ENCODE results near the gene SLC41A1. TPM values are rescaled to one million over a fixed set of nuclear protein-coding genes. Genes with fewer than 3 reads are reported as not detected.
"Not testable (repeated sequence)": the region's sequence is repeated elsewhere in the genome, so short reads cannot be mapped to it uniquely, and the experiment has no call there.

SLC41A1 gene
- total RNA-seq = 10 to 100 TPM in 4 of 5 donors, 1 to 10 TPM in 1; 9.0 to 46.2 (median 24.4) TPM
- 10 to 100 TPM in 1 of 3 donors, 1 to 10 TPM in 2; 8.2 to 13.2 (median 9.0) TPM for polyA plus RNA-seq
- long read RNA-seq, donor 1 = 0 reads
- long read RNA-seq, donor 2, full-length matches to known transcripts = 2 of 2 reads
- long read RNA-seq, donor 2, partial matches to known transcripts = 0 of 2 reads
- long read RNA-seq, donor 2, other reads (novel, unspliced or antisense) = 0 of 2 reads
- long read RNA-seq, donor 3, full-length matches to known transcripts = 6 of 6 reads
- long read RNA-seq, donor 3, partial matches to known transcripts = 0 of 6 reads
- long read RNA-seq, donor 3, other reads (novel, unspliced or antisense) = 0 of 6 reads
- long read RNA-seq, donor 4 = 0 reads
- long read RNA-seq, donor 5, full-length matches to known transcripts = 7 of 7 reads
- long read RNA-seq, donor 5, partial matches to known transcripts = 0 of 7 reads
- long read RNA-seq, donor 5, other reads (novel, unspliced or antisense) = 0 of 7 reads
- long read RNA-seq, donor 6 = 0 reads
- long read RNA-seq, donor 7, full-length matches to known transcripts = 1 of 1 reads
- long read RNA-seq, donor 7, partial matches to known transcripts = 0 of 1 reads
- long read RNA-seq, donor 7, other reads (novel, unspliced or antisense) = 0 of 1 reads
- long read RNA-seq, donor 8, full-length matches to known transcripts = 4 of 4 reads
- long read RNA-seq, donor 8, partial matches to known transcripts = 0 of 4 reads
- long read RNA-seq, donor 8, other reads (novel, unspliced or antisense) = 0 of 4 reads
- long read RNA-seq, donor 9 = 0 reads
- long read RNA-seq, donor 10 = 0 reads

DNA sequence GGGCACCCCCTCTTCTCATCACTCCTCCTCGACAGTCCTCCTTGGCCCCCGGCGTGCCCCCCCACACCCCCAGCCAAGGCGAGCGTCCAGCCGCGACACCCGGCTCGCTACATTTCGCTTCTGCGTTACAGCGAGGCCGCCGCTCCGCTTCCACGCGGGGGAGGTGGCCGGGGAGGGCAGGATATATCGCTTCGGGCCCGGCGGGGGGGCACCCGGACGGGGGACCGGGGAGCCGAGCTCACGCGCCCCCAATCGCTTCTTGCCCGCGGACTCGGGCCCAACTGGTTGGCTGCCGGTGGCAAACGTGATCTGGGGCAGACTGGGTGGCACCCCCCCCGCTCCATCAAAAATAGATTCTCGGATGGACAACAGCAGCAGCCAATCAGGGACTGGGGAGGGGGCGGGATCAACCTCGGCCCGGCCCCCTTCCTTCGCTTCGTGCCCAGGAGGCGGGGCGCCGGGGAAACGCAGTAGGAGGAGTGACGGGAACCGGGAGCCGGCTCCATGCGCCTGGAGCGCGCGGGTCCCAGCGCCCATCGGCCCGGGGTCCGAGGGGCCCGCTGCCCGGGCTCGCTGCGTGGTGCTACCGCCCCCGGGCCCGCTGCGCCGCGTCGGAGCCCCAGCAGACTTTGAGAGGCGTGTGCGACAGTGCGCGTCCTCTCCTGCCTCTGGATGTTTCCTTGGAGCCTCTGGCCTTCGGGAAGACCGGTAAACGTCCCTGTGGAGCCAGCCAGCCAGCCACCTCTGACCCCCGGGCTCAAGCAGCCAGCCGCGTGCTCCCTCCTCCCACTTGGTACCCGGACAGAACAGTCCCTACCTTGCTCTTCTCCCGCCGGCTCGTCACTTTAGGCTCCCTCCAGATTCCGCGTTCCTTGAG, at the start of gene SLC41A1:
Gene SLC41A1 (minus strand): TSS at position 321 of the 877 bp plus-strand sequence. CDS start 2,757 bp downstream, outside the sequence.
- Histone ChIP-seq H3K4me1 (peaks cover 43 to 61% (median 50%) of the 10 kb centered on the region in 4 donors), H3K9me3 (no peaks in the 10 kb centered on the region), H3K27ac (peak within 1 kb of the TSS; percentile 93 to 94 (median 93)), H3K27me3 (no peaks in the 10 kb centered on the region), H3K4me3 (peak within 1 kb of the TSS; percentile 81 to 95 (median 86)), H3K36me3 (peaks cover 0 to 17% (median 16%) of the 10 kb centered on the region in 4 donors)
- intact Hi-C loops (cut with DNase I; ENCODE audit: low total_unique reads) = no loop called here
- 0 to 1% (median 1%) methylated on average over 15 to 83 of the region's 83 CpGs for WGBS, 5 donors
- peak; percentile 95 to 97 for DNase-seq
- peak in 2 of 4 donors; percentile 28 to 83 for TF ChIP-seq POLR2A (IDR thresholded peaks at IDR 0.05)
- peak; percentile 47 to 89 (median 86) for TF ChIP-seq POLR2AphosphoS5 (IDR thresholded peaks at IDR 0.05)
- no peak for TF ChIP-seq EP300 (IDR thresholded peaks at IDR 0.05)
- TF ChIP-seq, protein P1, sequence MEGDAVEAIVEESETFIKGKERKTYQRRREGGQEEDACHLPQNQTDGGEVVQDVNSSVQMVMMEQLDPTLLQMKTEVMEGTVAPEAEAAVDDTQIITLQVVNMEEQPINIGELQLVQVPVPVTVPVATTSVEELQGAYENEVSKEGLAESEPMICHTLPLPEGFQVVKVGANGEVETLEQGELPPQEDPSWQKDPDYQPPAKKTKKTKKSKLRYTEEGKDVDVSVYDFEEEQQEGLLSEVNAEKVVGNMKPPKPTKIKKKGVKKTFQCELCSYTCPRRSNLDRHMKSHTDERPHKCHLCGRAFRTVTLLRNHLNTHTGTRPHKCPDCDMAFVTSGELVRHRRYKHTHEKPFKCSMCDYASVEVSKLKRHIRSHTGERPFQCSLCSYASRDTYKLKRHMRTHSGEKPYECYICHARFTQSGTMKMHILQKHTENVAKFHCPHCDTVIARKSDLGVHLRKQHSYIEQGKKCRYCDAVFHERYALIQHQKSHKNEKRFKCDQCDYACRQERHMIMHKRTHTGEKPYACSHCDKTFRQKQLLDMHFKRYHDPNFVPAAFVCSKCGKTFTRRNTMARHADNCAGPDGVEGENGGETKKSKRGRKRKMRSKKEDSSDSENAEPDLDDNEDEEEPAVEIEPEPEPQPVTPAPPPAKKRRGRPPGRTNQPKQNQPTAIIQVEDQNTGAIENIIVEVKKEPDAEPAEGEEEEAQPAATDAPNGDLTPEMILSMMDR (IDR thresholded peaks at IDR 0.05) = no peak

DNA sequence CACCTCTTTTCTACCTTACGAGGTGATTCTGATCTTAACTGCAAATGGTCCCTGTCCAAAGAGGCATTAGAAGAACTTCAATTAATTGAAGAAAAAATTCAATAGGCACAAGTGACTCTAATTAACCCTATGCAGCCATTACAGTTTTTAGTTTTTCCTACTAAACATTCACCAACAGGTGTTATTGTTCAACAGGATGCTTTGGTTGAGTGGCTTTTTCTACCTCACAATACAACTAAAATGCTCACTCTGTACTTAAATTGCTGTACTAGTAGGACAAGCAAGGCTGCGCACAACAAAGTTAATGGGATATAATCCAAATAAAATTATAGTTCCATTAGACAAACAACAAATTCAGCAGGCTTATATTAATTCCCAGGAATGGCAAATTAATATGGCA, 48.5 kb upstream of the SLC41A1 start:
- DNase-seq = no peak
- TF ChIP-seq POLR2A (IDR thresholded peaks at IDR 0.05) = no peak
- TF ChIP-seq, protein P1 (IDR thresholded peaks at IDR 0.05) = no peak
- TF ChIP-seq POLR2AphosphoS5 (IDR thresholded peaks at IDR 0.05) = no peak
- TF ChIP-seq EP300 (IDR thresholded peaks at IDR 0.05) = no peak
- H3K27ac ChIP-seq = no peak overlapping the region
- H3K4me1 ChIP-seq = peaks cover 0 to 15% (median 4%) of the 10 kb centered on the region in 4 donors
- intact Hi-C loops (cut with DNase I; ENCODE audit: low total_unique reads) = no loop called here
- no peaks in the 10 kb centered on the region for H3K27me3 ChIP-seq
- peaks cover 0 to 9% (median 2%) of the 10 kb centered on the region in 4 donors for H3K9me3 ChIP-seq
- 94 to 100% (median 99%) methylated on average over 2 of the region's 2 CpGs for WGBS, 5 donors
- H3K36me3 ChIP-seq = no peaks in the 10 kb centered on the region
- no peak overlapping the region for H3K4me3 ChIP-seq

DNA sequence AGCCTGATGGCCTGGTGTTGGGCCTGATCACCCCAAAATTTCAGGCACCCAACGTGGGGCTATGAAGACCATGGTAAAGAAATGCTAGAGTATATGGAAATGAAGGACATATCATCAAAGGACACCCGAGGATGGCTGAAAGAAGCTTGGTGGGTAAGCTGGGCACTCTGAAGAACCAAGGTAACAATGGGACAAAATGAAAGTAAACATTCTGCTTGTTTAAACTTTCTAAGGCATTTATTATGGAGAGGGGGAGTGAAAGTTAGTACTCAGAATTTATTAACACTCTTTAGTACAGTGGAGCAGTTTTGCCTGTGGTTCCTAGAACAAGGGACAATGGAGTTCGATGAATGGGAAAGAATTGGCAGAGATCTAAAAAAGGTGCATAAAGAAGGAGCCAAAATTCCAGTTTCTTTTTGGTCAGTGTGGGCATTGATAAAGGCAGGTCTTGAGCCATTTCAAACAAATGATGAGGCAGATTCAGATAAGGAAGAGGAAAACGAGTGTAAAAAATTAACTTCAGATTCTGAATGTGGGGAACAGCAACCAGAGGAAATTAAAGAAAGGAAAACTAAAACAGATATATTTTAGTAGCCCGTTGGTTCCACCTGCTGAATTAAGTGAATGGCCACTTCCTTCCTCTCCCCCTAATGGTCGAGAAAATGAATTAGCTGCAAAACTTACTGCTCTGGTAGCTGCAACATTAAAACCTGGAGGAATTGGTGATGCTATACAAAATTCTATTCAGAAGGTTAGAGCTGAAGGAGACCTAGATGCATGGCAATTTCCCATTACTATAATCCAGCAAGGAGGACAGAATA, 45.4 kb upstream of the SLC41A1 start:
- WGBS, 5 donors = 21 to 38% (median 34%) methylated on average over 6 of the region's 6 CpGs
- H3K4me1 ChIP-seq = peaks cover 0 to 15% (median 0%) of the 10 kb centered on the region in 4 donors
- peaks cover 0 to 10% (median 7%) of the 10 kb centered on the region in 4 donors for H3K9me3 ChIP-seq
- no peak for DNase-seq
- H3K27me3 ChIP-seq = no peaks in the 10 kb centered on the region
- intact Hi-C loops (cut with DNase I; ENCODE audit: low total_unique reads) = no loop called here
- no peaks in the 10 kb centered on the region for H3K36me3 ChIP-seq
- peak overlapping the region in 3 of 5 donors; percentile 13 to 64 (median 45) for H3K27ac ChIP-seq
- TF ChIP-seq, protein P1 (IDR thresholded peaks at IDR 0.05) = peak in 2 of 7 experiments; percentile 10 to 15
- TF ChIP-seq POLR2AphosphoS5 (IDR thresholded peaks at IDR 0.05) = no peak
- no peak overlapping the region for H3K4me3 ChIP-seq

DNA sequence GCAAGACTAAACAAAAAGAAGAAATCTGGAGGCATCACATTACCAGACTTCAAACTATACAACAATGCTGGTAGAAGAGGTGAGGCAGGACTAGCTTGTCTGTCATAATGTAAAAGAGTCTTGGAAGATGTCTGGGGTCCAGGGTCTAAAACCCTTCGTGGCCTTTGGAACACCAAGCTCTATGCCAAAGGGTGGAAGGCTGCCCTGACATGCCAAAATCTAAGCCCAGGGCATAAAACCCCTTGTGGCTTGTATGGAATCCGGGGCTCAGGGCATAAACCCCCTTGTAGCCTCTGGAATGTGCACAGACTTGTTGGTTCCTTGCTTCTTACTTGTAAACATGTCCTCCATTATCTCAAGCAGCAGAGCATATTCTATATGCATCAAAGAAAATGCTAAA, 44.5 kb upstream of the SLC41A1 start:
- intact Hi-C loops (cut with DNase I; ENCODE audit: low total_unique reads); H3K27me3 ChIP-seq; H3K36me3 ChIP-seq; H3K4me3 ChIP-seq; DNase-seq: not testable (repeated sequence)
- Histone ChIP-seq H3K27ac (peak overlapping the region in 2 of 5 donors; percentile 45 to 64), H3K4me1 (peaks cover 0 to 15% (median under 1%) of the 10 kb centered on the region in 4 donors), H3K9me3 (peaks cover 0 to 10% (median 7%) of the 10 kb centered on the region in 4 donors)
- WGBS, 5 donors = 59 to 93% (median 83%) methylated on average over 2 of the region's 2 CpGs
